Measurements from ENCODE around the gene DDC. TPM values are rescaled to one million over a fixed set of nuclear protein-coding genes. Genes with fewer than 3 reads are reported as not detected.
A peak's percentile ranks its signal among the peaks of the same experiment; 100 is the strongest.

Gene DDC
- total and polyA plus RNA-seq, 4 donors: 0.23 to 3.1 (median 1.6) TPM

DNA sequence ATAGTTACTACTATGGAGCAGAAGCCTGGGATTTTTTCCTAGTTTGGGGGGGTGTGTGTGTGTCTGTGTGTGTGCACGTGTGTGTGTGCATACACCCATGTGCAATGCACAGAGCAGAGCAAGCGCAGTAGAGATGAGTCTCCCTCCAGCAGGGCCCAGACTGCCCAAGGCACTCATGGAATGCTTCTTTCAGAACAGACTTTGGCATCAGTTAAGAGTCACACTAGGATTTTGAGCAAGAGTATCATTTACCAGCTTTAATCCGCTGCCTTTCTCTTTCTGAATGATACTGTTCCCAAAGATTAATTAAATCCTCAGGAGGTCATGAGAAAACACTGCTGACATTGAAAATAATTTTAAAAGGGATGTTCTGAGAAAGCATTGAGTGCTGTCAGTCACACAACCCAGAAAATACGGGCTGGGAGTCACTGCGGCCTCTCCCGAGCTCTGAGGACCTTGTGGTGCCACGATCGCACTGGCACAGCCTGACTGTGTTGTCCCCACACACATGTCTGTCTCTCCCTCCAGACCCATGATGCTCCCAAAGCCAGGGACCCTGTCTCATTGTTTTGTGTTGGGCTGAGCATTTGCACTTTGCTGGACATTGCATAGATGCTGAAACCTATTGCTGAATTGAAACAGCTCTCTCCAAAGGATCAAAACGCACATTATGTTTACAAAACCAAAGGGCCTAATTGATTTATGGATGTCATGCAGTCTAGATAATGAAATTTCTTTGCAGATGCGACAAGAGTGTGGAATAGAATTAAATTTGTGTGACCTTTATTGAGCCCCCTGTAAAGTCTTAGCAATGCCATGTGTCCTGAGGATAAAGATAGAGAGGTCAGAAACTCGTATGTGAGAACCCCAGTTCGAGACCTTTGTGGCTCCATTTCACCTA, 60.3 kb downstream of the DDC start:
- Histone ChIP-seq H3K27ac (ENCODE audit: low read depth in 1 of 2, low read length in 1 of 2) (no peak overlapping the region), H3K9ac (ENCODE audit: insufficient read depth in 1 of 2, low read length in 2 of 2) (no peak overlapping the region), H3K9me3 (ENCODE audit: control insufficient read depth in 4 of 4, insufficient read depth in 3 of 4, low read length in 3 of 4) (no peaks in the 10 kb centered on the region), H3K4me1 (ENCODE audit: control insufficient read depth in 5 of 5, insufficient read depth in 5 of 5, low read length in 5 of 5) (peaks cover 0 to 11% (median 1%) of the 10 kb centered on the region in 5 donors), H3K36me3 (ENCODE audit: control insufficient read depth in 4 of 4, insufficient read depth in 4 of 4, low read length in 4 of 4) (no peaks in the 10 kb centered on the region), H3K27me3 (ENCODE audit: control insufficient read depth in 3 of 3, insufficient read depth in 3 of 3, low read length in 2 of 3) (no peaks in the 10 kb centered on the region), H3K4me3 (no peak overlapping the region)
- ATAC-seq (ENCODE audit: insufficient read depth, low FRiP score) (no peak), DNase-seq (no peak)
- TF ChIP-seq, protein P1, sequence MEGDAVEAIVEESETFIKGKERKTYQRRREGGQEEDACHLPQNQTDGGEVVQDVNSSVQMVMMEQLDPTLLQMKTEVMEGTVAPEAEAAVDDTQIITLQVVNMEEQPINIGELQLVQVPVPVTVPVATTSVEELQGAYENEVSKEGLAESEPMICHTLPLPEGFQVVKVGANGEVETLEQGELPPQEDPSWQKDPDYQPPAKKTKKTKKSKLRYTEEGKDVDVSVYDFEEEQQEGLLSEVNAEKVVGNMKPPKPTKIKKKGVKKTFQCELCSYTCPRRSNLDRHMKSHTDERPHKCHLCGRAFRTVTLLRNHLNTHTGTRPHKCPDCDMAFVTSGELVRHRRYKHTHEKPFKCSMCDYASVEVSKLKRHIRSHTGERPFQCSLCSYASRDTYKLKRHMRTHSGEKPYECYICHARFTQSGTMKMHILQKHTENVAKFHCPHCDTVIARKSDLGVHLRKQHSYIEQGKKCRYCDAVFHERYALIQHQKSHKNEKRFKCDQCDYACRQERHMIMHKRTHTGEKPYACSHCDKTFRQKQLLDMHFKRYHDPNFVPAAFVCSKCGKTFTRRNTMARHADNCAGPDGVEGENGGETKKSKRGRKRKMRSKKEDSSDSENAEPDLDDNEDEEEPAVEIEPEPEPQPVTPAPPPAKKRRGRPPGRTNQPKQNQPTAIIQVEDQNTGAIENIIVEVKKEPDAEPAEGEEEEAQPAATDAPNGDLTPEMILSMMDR (IDR thresholded peaks at IDR 0.05; ENCODE audit: control extremely low read depth, extremely low read depth): no peak
- 89 to 90% methylated on average over 12 of the region's 12 CpGs for WGBS, 2 donors

DNA sequence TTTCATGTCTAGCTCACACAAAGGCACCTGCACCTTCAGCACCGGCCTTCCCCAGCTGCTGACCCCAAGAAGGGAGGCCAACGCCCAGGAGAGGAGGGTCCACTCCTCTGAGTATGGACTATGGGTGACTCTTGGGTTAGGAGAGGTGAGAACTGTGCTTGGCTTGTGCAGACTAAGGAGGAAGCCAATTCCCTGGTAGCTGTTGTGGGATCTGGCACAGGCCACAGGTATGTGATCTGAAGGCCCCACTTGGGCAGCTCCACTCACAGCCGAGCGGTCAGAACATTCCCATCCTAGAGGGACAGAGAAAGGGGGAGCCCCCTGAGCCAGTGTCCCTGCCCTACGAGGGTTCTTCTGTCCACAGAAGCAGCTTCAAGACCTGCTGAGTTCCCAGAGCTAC, 62.3 kb downstream of the DDC start:
- ATAC-seq (ENCODE audit: insufficient read depth, low FRiP score): no peak
- H3K9ac ChIP-seq (ENCODE audit: insufficient read depth in 1 of 2, low read length in 2 of 2): no peak overlapping the region
- no peak for DNase-seq
- TF ChIP-seq, protein P1 (IDR thresholded peaks at IDR 0.05; ENCODE audit: control extremely low read depth, extremely low read depth): no peak
- no peaks in the 10 kb centered on the region for H3K36me3 ChIP-seq (ENCODE audit: control insufficient read depth in 4 of 4, insufficient read depth in 4 of 4, low read length in 4 of 4)
- WGBS, 2 donors: 75 to 85% methylated on average over 5 of the region's 5 CpGs
- no peaks in the 10 kb centered on the region for H3K27me3 ChIP-seq (ENCODE audit: control insufficient read depth in 3 of 3, insufficient read depth in 3 of 3, low read length in 2 of 3)
- peaks cover 0 to 14% (median 0%) of the 10 kb centered on the region in 5 donors for H3K4me1 ChIP-seq (ENCODE audit: control insufficient read depth in 5 of 5, insufficient read depth in 5 of 5, low read length in 5 of 5)
- no peak overlapping the region for H3K4me3 ChIP-seq
- H3K27ac ChIP-seq (ENCODE audit: low read depth in 1 of 2, low read length in 1 of 2): peak overlapping the region in 1 of 2 donors; percentile 63
- no peaks in the 10 kb centered on the region for H3K9me3 ChIP-seq (ENCODE audit: control insufficient read depth in 4 of 4, insufficient read depth in 3 of 4, low read length in 3 of 4)

DNA sequence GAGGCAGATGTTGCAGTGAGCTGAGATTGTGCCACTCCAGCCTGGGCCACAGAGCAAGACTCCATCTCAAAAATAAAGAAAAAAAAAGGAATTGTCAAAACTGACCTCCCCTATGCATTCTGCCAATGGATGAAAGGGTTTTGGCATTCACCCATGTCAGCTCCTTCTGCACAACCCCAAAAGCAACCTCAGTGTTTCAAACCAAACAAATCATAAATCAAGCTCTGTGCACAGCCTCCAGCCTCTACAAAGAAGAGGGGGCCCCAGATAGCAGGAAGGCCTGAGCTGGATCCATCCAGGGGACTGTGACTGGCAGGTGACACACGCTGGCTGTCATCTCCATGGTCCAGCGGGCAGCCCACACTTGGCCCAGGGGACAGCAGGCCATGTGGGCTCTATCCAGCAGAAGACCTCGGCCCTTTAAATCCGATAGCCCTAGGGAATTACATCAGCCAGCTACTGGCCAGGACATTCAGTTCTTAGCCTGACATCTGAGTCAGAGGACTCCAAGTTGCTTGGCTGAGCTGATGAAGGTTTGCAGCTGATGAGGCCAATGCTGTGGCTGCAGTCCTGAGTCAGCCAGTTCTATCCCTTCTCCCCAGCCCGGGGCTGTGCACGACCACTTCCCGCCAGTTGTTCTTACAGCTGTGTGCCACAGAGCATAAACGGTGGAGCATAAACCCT, 63.1 kb downstream of the DDC start:
- 55 to 68% methylated on average over 8 of the region's 8 CpGs for WGBS, 2 donors
- no peaks in the 10 kb centered on the region for H3K36me3 ChIP-seq (ENCODE audit: control insufficient read depth in 4 of 4, insufficient read depth in 4 of 4, low read length in 4 of 4)
- H3K9me3 ChIP-seq (ENCODE audit: control insufficient read depth in 4 of 4, insufficient read depth in 3 of 4, low read length in 3 of 4): no peaks in the 10 kb centered on the region
- DNase-seq (peak; percentile 45 to 88 (median 75)), ATAC-seq (ENCODE audit: insufficient read depth, low FRiP score) (peak; percentile 68)
- TF ChIP-seq, protein P1 (IDR thresholded peaks at IDR 0.05; ENCODE audit: control extremely low read depth, extremely low read depth): no peak
- no peaks in the 10 kb centered on the region for H3K27me3 ChIP-seq (ENCODE audit: control insufficient read depth in 3 of 3, insufficient read depth in 3 of 3, low read length in 2 of 3)
- peaks cover 0 to 22% (median 2%) of the 10 kb centered on the region in 5 donors for H3K4me1 ChIP-seq (ENCODE audit: control insufficient read depth in 5 of 5, insufficient read depth in 5 of 5, low read length in 5 of 5)
- H3K9ac ChIP-seq (ENCODE audit: insufficient read depth in 1 of 2, low read length in 2 of 2): no peak overlapping the region
- peak overlapping the region in 1 of 2 donors; percentile 50 for H3K27ac ChIP-seq (ENCODE audit: low read depth in 1 of 2, low read length in 1 of 2)
- no peak overlapping the region for H3K4me3 ChIP-seq
